ENCODE results near the gene TK2.

The TK2 gene

GRCh38 chr16:66462912-66463311 lies 87.0 kb downstream of the TK2 start:
- DNase-seq: no peak

- DNase-seq: no peak
Observed at GRCh38 chr16:66460703-66461102, 89.2 kb downstream of the TK2 start.

GRCh38 chr16:66459878-66460277 lies 90.0 kb downstream of the TK2 start:
- no peak for DNase-seq

- no peak for DNase-seq
Observed at GRCh38 chr16:66458853-66459252, 91.1 kb downstream of the TK2 start.

GRCh38 chr16:66458292-66458691 lies 91.6 kb downstream of the TK2 start:
- DNase-seq: no peak

Data from inflammatory macrophage treated with lipopolysaccharide for 4 hours (primary cell).